K562 (cell line): ENCODE measurements around the gene SORCS2. TPM values are rescaled to one million over a fixed set of nuclear protein-coding genes. Genes with fewer than 3 reads are reported as not detected.

Experiments used
- ATAC-seq: fragments of 200-7000 bp; cut with Tn5 transposase; 3 replicates; pipeline ENCODE4 v1.9.1; 2020; ENCODE audit warnings: moderate library complexity
- BruUV-seq: library from RNA; stranded (reverse); fragments of 400-500 nt; replicated peaks from 2 replicates; lab custom pipeline; 2021; lab: Mats Ljungman, UMichigan
- CTCF ChIA-PET: fragments of 300-600 bp; formaldehyde crosslinking; extraction: SDS; loops from one replicate; lab custom pipeline; 2021; ENCODE audit warnings: low intra/inter-chr PET ratio; lab: Yijun Ruan, JAX
- POLR2A ChIA-PET: fragments of 300-600, 350-650 bp; sonication (Branson Sonifier 250); formaldehyde crosslinking; extraction: SDS; loops from one replicate; lab custom pipeline; 2021; ENCODE audit warnings: antibody characterized with exemption, inconsistent platforms; lab: Yijun Ruan, JAX
- DNase-seq, 4 experiments: peaks; one replicate each; pipeline versions ENCODE4 v3.0.0 to v3.0.0-alpha.2; 2011 to 2018; ENCODE audit warnings: low spot score in 3 of 4, mixed read lengths in 3 of 4; ENCODE audit errors: extremely low read depth in 1 of 4
- FAIRE-seq: peaks from 2 replicates; lab custom pipeline; 2011; peaks lifted over from hg19 to GRCh38; lab: Jason Lieb, UNC
- H2AFZ ChIP-seq: 2 replicates; pipeline ENCODE4 v1.6.0; 2011; ENCODE audit warnings: low read depth, low read length, control low read depth, inconsistent platforms
- H3K27ac ChIP-seq: fragments of 200-600 bp; 3 replicates; pipeline ENCODE4 v1.8.0; 2011; ENCODE audit warnings: low read depth, mild to moderate bottlenecking, control low read depth, inconsistent platforms, low read length, moderate library complexity, mixed read lengths; ENCODE audit errors: extremely low read depth
- H3K27me3 ChIP-seq, 2 experiments: fragments of 300-600 bp in 1 of 2; 2 replicates in 1 of 2; 3 replicates in 1 of 2; pipeline versions ENCODE4 v1.6.0 to v1.8.0; 2011; ENCODE audit warnings: inconsistent platforms in 2 of 2, low read length in 2 of 2, mild to moderate bottlenecking in 1 of 2, mixed read lengths in 1 of 2, moderate library complexity in 1 of 2; ENCODE audit not compliant: control insufficient read depth in 2 of 2, insufficient read depth in 2 of 2
- H3K36me3 ChIP-seq: fragments of 300-600 bp; 3 replicates; pipeline ENCODE4 v1.8.0; 2011; ENCODE audit warnings: mild to moderate bottlenecking, low read length, inconsistent platforms; ENCODE audit not compliant: control insufficient read depth, insufficient read depth
- H3K4me1 ChIP-seq, 2 experiments: fragments of 200-600 bp in 1 of 2; replicated peaks in 1 of 2; 2 replicates in 1 of 2; 3 replicates in 1 of 2; pipeline versions ENCODE4 v1.5.1 to v1.8.0; 2011; ENCODE audit warnings: inconsistent platforms in 2 of 2, low read length in 2 of 2, mild to moderate bottlenecking in 1 of 2, mixed read lengths in 1 of 2, moderate library complexity in 1 of 2; ENCODE audit not compliant: control insufficient read depth in 2 of 2, insufficient read depth in 2 of 2
- H3K4me2 ChIP-seq: 2 replicates; pipeline ENCODE4 v1.6.1; 2011; ENCODE audit warnings: low read length, control low read depth, inconsistent platforms, mixed read lengths; ENCODE audit not compliant: insufficient read depth
- H3K4me3 ChIP-seq: fragments of 200-600 bp; sonication (generic), shearing (Covaris generic); 2 replicates; pipeline ENCODE4 v1.5.1; 2016; ENCODE audit warnings: control low read depth, inconsistent platforms
- H3K79me2 ChIP-seq: fragments of 200-600 bp; 3 replicates; pipeline ENCODE4 v1.8.0; 2011; ENCODE audit warnings: low read length, inconsistent platforms; ENCODE audit not compliant: control insufficient read depth, insufficient read depth
- H3K9ac ChIP-seq, 2 experiments: 2 replicates each; pipeline versions ENCODE4 v1.6.0 to v1.6.1; 2011; ENCODE audit warnings: low read depth in 2 of 2, low read length in 2 of 2, control low read depth in 1 of 2, inconsistent platforms in 1 of 2, mild to moderate bottlenecking in 1 of 2, mixed read lengths in 1 of 2; ENCODE audit not compliant: insufficient read depth in 1 of 2
- H3K9me1 ChIP-seq: one replicate; pipeline ENCODE4 v1.6.0; 2011; ENCODE audit warnings: inconsistent platforms, mild to moderate bottlenecking, low read length, moderate library complexity; ENCODE audit not compliant: control insufficient read depth, insufficient read depth
- H3K9me3 ChIP-seq: replicated peaks from 2 replicates; pipeline ENCODE4 v1.5.1; 2011; ENCODE audit warnings: low read depth, low read length, inconsistent platforms; ENCODE audit not compliant: control insufficient read depth, insufficient read depth
- H4K20me1 ChIP-seq: replicated peaks from 2 replicates; pipeline ENCODE4 v1.6.1; 2011; ENCODE audit warnings: low read length, inconsistent platforms, mixed read lengths; ENCODE audit not compliant: control insufficient read depth, insufficient read depth
- BHLHE40 ChIP-seq: IDR thresholded peaks from 2 replicates; pipeline ENCODE4 v1.6.1; 2011; ENCODE audit warnings: low read length, improper control_type of control experiment
- CBX2 ChIP-seq: fragments of 200-600 bp; sonication (generic); IDR thresholded peaks from one replicate; pipeline ENCODE4 v1.6.1; 2012; ENCODE audit warnings: mild to moderate bottlenecking, low read length, inconsistent platforms; ENCODE audit not compliant: insufficient read depth, poor library complexity, severe bottlenecking
- ETV1 ChIP-seq: fragments of 450-650 bp; conservative IDR thresholded peaks from 2 replicates; pipeline ENCODE4 v1.6.1; 2016; ENCODE audit warnings: missing genetic modification characterization, control low read depth, low read depth, missing compliant biosample characterization
- GTF2A2 ChIP-seq: IDR thresholded peaks from 2 replicates; pipeline ENCODE4 v1.6.1; 2016; ENCODE audit warnings: mild to moderate bottlenecking, missing genetic modification characterization, missing compliant biosample characterization
- KAT7 ChIP-seq: sonication (generic); formaldehyde crosslinking; IDR thresholded peaks from 2 replicates; pipeline ENCODE4 v1.8.0; 2022; ENCODE audit warnings: missing genetic modification reagents, mild to moderate bottlenecking, borderline replicate concordance
- KDM2B ChIP-seq: fragments of 250-450 bp; sonication (Bioruptor Pico); IDR thresholded peaks from 2 replicates; pipeline ENCODE4 v1.8.0; 2021; ENCODE audit warnings: mild to moderate bottlenecking, moderate library complexity
- RHOXF2B ChIP-seq: fragments of 250-450 bp; sonication (Bioruptor Pico); conservative IDR thresholded peaks from 2 replicates; pipeline ENCODE4 v1.5.1; 2021
- SMAD1 ChIP-seq: fragments of 150-350 bp; IDR thresholded peaks from 2 replicates; pipeline ENCODE4 v1.6.1; 2014; ENCODE audit warnings: low read length, low read depth; ENCODE audit not compliant: partially characterized antibody
- SRSF1 ChIP-seq: fragments of 200-400 bp; formaldehyde crosslinking; IDR thresholded peaks from 2 replicates; pipeline ENCODE4 v1.6.1; 2017; ENCODE audit warnings: mild to moderate bottlenecking, low read depth, low read length, moderate library complexity
- TCF3 ChIP-seq: sonication (generic); formaldehyde crosslinking; IDR thresholded peaks from 2 replicates; pipeline ENCODE4 v1.4.0; 2020; ENCODE audit warnings: mild to moderate bottlenecking, missing genetic modification reagents
- ZNF175 ChIP-seq: fragments of 200-800 bp; sonication (Bioruptor generic); IDR thresholded peaks from 2 replicates; pipeline ENCODE4 v1.6.1; 2016; ENCODE audit warnings: low read depth, mild to moderate bottlenecking, missing genetic modification characterization, missing compliant biosample characterization
- ZNF764 ChIP-seq: fragments of 250-450 bp; sonication (Bioruptor Pico); IDR thresholded peaks from 2 replicates; pipeline ENCODE4 v1.4.0; 2020; ENCODE audit warnings: low read depth, mild to moderate bottlenecking, moderate library complexity
- ZSCAN29 ChIP-seq: fragments of 450-650 bp; IDR thresholded peaks from 2 replicates; pipeline ENCODE4 v1.6.1; 2017
- WGBS: fragments of 100-300 bp; shearing (Covaris generic); methylation state at CpG from one replicate; pipeline ENCODE4 v1.1.6; 2016; ENCODE audit warnings: low coverage, mixed read lengths; ENCODE audit not compliant: insufficient coverage; ENCODE audit errors: missing lambda C conversion rate; 5-methylcytosine and 5-hydroxymethylcytosine counted together
- in situ Hi-C: fragments of 300-500 bp; cut with MboI; formaldehyde crosslinking; loops from 4 replicates; pipeline ENCODE4 v1.15.0; 2018; ENCODE audit warnings: inconsistent platforms, mixed read lengths
- intact Hi-C: fragments of 100-400 bp; cut with micrococcal nuclease; formaldehyde crosslinking; loops from 2 replicates; pipeline ENCODE4 v1.14.2; 2022
- polyA plus RNA-seq, 8 experiments: library from polyadenylated mRNA; depleted of rRNA in 4 of 8; stranded (reverse) in 5 of 8; unstranded in 3 of 8; fragments of >200 nt; fragmentation: Nextera tagmentation in 2 of 8; fragmentation: Illumina TruSeq in 1 of 8; extraction: Ambion mirVana in 2 of 8; extraction: Trizol in 1 of 8; gene quantifications; 2 replicates each; pipeline versions ENCODE4 v1.2.1 to v1.2.3, GENCODE V29; 2011 to 2014; ENCODE audit warnings: inconsistent platforms in 1 of 8, missing spikeins in 1 of 8
- total RNA-seq, 7 experiments: library from RNA; depleted of rRNA in 6 of 7; stranded (reverse); fragments of >200 nt in 6 of 7; fragmentation: Illumina TruSeq in 2 of 7; extraction: Trizol in 2 of 7; gene quantifications; 2 replicates each; pipeline versions ENCODE4 v1.2.1 to v1.2.3, GENCODE V29; 2011 to 2021; ENCODE audit warnings: low replicate concordance in 1 of 7
- TF ChIP-seq, protein P1 (sequence below): sonication (generic); formaldehyde crosslinking; IDR thresholded peaks from 2 replicates; pipeline ENCODE4 v1.8.0; 2022; ENCODE audit warnings: missing genetic modification reagents, mild to moderate bottlenecking, borderline replicate concordance
- TF ChIP-seq, protein P2 (sequence below), 2 experiments: fragments of 450-650 bp; IDR thresholded peaks; 2 replicates each; pipeline ENCODE4 v1.6.1; 2018; ENCODE audit warnings: mild to moderate bottlenecking in 2 of 2, low read depth in 1 of 2; ENCODE audit not compliant: partially characterized antibody in 2 of 2
- TF ChIP-seq, protein P3 (sequence below): fragments of 450-650 bp; IDR thresholded peaks from 2 replicates; pipeline ENCODE4 v1.6.1; 2014; ENCODE audit warnings: low read depth, mild to moderate bottlenecking, moderate library complexity, borderline replicate concordance

Gene SORCS2
- total and polyA plus RNA-seq, 9 of the 15 experiments (the other 6 are each of a cell fraction or from before 2014, with no cell fraction given), result not detected

DNA sequence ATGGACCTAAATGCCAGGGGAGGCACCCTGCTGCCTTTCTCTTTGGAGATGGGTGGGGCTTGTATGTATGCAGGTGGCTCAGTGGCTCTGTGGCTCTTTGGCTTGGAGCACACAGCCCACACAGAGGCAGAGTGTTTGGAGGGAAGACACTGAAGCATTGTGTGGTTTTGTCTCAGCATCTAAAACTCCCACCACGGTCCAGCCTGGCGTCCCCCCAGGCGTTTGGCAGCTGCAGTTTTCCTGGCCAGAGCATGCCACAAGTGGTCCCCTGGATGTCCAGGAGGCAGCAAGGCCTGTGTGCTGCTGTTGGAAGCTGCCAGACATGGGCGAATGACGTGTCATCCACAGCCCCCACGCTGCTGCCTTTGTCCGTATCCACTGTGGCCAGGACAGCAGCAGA is 274.6 kb downstream of the SORCS2 start (continued):
- TF ChIP-seq CBX2 (no peak), KDM2B (CRISPR knock-in tag) (no peak)
- TF ChIP-seq, all 486 proteins: peak for 0

DNA sequence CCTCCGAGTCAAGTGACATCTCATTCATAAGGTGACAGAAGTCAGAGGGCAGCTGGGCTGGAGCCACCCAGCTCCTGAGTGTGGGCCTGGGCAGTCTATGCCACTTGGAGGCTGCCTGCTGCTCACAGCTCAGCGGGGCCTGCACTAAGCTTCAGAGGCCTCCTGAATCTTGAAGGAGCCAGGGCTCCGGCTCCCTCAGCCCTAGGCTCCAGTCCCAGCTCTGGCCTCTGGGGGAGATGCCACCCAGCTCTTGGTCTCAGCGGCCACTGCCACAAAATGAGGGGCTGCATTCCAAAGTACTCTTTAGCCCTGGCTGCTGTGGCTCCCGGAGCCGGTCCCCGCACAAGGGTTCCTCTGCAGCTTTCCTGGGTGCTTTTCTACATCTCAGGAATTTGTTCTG is 275.1 kb downstream of the SORCS2 start:
- intact Hi-C loops, result no loop called here
- DNase-seq (no peak), ATAC-seq (no peak), FAIRE-seq (no peak)
- ChIA-PET CTCF (no interaction called here), POLR2A (no interaction called here)
- Histone ChIP-seq H2AFZ (no peak overlapping the region), H3K79me2 (no peaks in the 10 kb centered on the region), H3K9ac (no peak overlapping the region), H3K27me3 (peaks cover 5 to 49% of the 10 kb centered on the region in 2 experiments; a peak in 4 of 5 replicates), H4K20me1 (no peaks in the 10 kb centered on the region), H3K4me1 (no peaks in the 10 kb centered on the region), H3K9me1 (no peaks in the 10 kb centered on the region), H3K27ac (no peak overlapping the region), H3K4me2 (no peak overlapping the region), H3K36me3 (no peaks in the 10 kb centered on the region), H3K4me3 (no peak overlapping the region), H3K9me3 (no peaks in the 10 kb centered on the region)
- BruUV-seq, result no TSS peak
- 0% methylated on average over 5 of the region's 7 CpGs for WGBS
- in situ Hi-C loops, result no loop called here
- TF ChIP-seq TCF3 (CRISPR knock-in tag), result no peak
- no peak for TF ChIP-seq ZSCAN29
- no peak for TF ChIP-seq ETV1
- no peak for TF ChIP-seq GTF2A2 (tag)
- TF ChIP-seq BHLHE40, result no peak
- TF ChIP-seq, protein P1, sequence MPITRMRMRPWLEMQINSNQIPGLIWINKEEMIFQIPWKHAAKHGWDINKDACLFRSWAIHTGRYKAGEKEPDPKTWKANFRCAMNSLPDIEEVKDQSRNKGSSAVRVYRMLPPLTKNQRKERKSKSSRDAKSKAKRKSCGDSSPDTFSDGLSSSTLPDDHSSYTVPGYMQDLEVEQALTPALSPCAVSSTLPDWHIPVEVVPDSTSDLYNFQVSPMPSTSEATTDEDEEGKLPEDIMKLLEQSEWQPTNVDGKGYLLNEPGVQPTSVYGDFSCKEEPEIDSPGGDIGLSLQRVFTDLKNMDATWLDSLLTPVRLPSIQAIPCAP (CRISPR knock-in tag), result no peak
- TF ChIP-seq KAT7, result no peak
- TF ChIP-seq SMAD1, result no peak
- TF ChIP-seq, protein P2, sequence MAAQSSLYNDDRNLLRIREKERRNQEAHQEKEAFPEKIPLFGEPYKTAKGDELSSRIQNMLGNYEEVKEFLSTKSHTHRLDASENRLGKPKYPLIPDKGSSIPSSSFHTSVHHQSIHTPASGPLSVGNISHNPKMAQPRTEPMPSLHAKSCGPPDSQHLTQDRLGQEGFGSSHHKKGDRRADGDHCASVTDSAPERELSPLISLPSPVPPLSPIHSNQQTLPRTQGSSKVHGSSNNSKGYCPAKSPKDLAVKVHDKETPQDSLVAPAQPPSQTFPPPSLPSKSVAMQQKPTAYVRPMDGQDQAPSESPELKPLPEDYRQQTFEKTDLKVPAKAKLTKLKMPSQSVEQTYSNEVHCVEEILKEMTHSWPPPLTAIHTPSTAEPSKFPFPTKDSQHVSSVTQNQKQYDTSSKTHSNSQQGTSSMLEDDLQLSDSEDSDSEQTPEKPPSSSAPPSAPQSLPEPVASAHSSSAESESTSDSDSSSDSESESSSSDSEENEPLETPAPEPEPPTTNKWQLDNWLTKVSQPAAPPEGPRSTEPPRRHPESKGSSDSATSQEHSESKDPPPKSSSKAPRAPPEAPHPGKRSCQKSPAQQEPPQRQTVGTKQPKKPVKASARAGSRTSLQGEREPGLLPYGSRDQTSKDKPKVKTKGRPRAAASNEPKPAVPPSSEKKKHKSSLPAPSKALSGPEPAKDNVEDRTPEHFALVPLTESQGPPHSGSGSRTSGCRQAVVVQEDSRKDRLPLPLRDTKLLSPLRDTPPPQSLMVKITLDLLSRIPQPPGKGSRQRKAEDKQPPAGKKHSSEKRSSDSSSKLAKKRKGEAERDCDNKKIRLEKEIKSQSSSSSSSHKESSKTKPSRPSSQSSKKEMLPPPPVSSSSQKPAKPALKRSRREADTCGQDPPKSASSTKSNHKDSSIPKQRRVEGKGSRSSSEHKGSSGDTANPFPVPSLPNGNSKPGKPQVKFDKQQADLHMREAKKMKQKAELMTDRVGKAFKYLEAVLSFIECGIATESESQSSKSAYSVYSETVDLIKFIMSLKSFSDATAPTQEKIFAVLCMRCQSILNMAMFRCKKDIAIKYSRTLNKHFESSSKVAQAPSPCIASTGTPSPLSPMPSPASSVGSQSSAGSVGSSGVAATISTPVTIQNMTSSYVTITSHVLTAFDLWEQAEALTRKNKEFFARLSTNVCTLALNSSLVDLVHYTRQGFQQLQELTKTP (IDR thresholded peaks at IDR 0.05; ENCODE audit: low read depth in 1 of 2, partially characterized antibody in 2 of 2), result no peak
- TF ChIP-seq ZNF175, result no peak
- no peak for TF ChIP-seq ZNF764 (CRISPR knock-in tag)
- TF ChIP-seq, protein P3, sequence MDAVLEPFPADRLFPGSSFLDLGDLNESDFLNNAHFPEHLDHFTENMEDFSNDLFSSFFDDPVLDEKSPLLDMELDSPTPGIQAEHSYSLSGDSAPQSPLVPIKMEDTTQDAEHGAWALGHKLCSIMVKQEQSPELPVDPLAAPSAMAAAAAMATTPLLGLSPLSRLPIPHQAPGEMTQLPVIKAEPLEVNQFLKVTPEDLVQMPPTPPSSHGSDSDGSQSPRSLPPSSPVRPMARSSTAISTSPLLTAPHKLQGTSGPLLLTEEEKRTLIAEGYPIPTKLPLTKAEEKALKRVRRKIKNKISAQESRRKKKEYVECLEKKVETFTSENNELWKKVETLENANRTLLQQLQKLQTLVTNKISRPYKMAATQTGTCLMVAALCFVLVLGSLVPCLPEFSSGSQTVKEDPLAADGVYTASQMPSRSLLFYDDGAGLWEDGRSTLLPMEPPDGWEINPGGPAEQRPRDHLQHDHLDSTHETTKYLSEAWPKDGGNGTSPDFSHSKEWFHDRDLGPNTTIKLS, result no peak
- no peak for TF ChIP-seq SRSF1
- no peak for TF ChIP-seq RHOXF2B (CRISPR knock-in tag)
